GM21515 (cell line): ENCODE results near the gene CTXND2.

ENCODE experiments used
- ATAC-seq: cut with Tn5 transposase; IDR thresholded peaks from one replicate; pipeline ENCODE4 v1.9.1; 2021; ENCODE audit not compliant: unreplicated experiment

CTXND2 gene

GRCh38 chr1:150957666-150958065 lies 70.7 kb downstream of the CTXND2 start:
- ATAC-seq = no peak

GRCh38 chr1:150960646-150961045 lies 73.7 kb downstream of the CTXND2 start:
- no peak for ATAC-seq

GRCh38 chr1:150961756-150962155 lies 74.8 kb downstream of the CTXND2 start:
- no peak for ATAC-seq
